ENCODE data around the gene UBE3C.
A peak's percentile ranks its signal among the peaks of the same experiment; 100 is the strongest.

Gene UBE3C

GRCh38 chr7:157176771-157177170 is 38.0 kb downstream of the UBE3C start:
- no peak for DNase-seq (ENCODE audit: low spot score)

GRCh38 chr7:157177333-157177982 is 38.7 kb downstream of the UBE3C start:
- DNase-seq (ENCODE audit: low spot score): no peak

- no peak for DNase-seq (ENCODE audit: low spot score)
Observed at GRCh38 chr7:157177983-157178381, 39.3 kb downstream of the UBE3C start.

- DNase-seq (ENCODE audit: low spot score): no peak
Observed at GRCh38 chr7:157183832-157184231, 45.1 kb downstream of the UBE3C start.

- DNase-seq (ENCODE audit: low spot score): no peak
Observed at GRCh38 chr7:157188091-157188665, 49.5 kb downstream of the UBE3C start.

- DNase-seq (ENCODE audit: low spot score): no peak
Observed at GRCh38 chr7:157189405-157189804, 50.7 kb downstream of the UBE3C start.

- no peak for DNase-seq (ENCODE audit: low spot score)
Observed at GRCh38 chr7:157192861-157193260, 54.1 kb downstream of the UBE3C start.

- no peak for DNase-seq (ENCODE audit: low spot score)
Observed at GRCh38 chr7:157193274-157193673, 54.5 kb downstream of the UBE3C start.

GRCh38 chr7:157194948-157195347 is 56.2 kb downstream of the UBE3C start:
- DNase-seq (ENCODE audit: low spot score): no peak

GRCh38 chr7:157195868-157196267 is 57.1 kb downstream of the UBE3C start:
- peak; percentile 83 for DNase-seq (ENCODE audit: low spot score)

GRCh38 chr7:157204134-157204533 is 65.4 kb downstream of the UBE3C start:
- DNase-seq (ENCODE audit: low spot score): no peak

GRCh38 chr7:157205438-157205837 is 66.7 kb downstream of the UBE3C start:
- no peak for DNase-seq (ENCODE audit: low spot score)

- DNase-seq (ENCODE audit: low spot score): no peak
Observed at GRCh38 chr7:157208571-157209413, 70.1 kb downstream of the UBE3C start.

- no peak for DNase-seq (ENCODE audit: low spot score)
Observed at GRCh38 chr7:157210682-157211081, 72.0 kb downstream of the UBE3C start.

GRCh38 chr7:157211690-157212089 is 73.0 kb downstream of the UBE3C start:
- DNase-seq (ENCODE audit: low spot score): no peak

- DNase-seq (ENCODE audit: low spot score): no peak
Observed at GRCh38 chr7:157219154-157219553, 80.4 kb downstream of the UBE3C start.

GRCh38 chr7:157220916-157221569 is 82.3 kb downstream of the UBE3C start:
- no peak for DNase-seq (ENCODE audit: low spot score)

GRCh38 chr7:157222687-157223086 is 84.0 kb downstream of the UBE3C start:
- no peak for DNase-seq (ENCODE audit: low spot score)

- no peak for DNase-seq (ENCODE audit: low spot score)
Observed at GRCh38 chr7:157224627-157225026, 85.9 kb downstream of the UBE3C start.

GRCh38 chr7:157228864-157229422 is 90.2 kb downstream of the UBE3C start:
- DNase-seq (ENCODE audit: low spot score): peak; percentile 15

GRCh38 chr7:157233677-157234076 is 95.0 kb downstream of the UBE3C start:
- no peak for DNase-seq (ENCODE audit: low spot score)

GRCh38 chr7:157234271-157234670 is 95.5 kb downstream of the UBE3C start:
- no peak for DNase-seq (ENCODE audit: low spot score)
